GM12891 (cell line): ENCODE measurements around the gene MARK3.
A peak's percentile ranks its signal among the peaks of the same experiment; 100 is the strongest.

Experiments used
- DNase-seq: peaks from one replicate; pipeline ENCODE4 v3.0.0; 2011; ENCODE audit warnings: low spot score; ENCODE audit not compliant: insufficient read length
- FAIRE-seq: peaks from 2 replicates; lab custom pipeline; 2011; peaks lifted over from hg19 to GRCh38; lab: Jason Lieb, UNC
- PAX5 ChIP-seq: IDR thresholded peaks from 2 replicates; pipeline ENCODE4 v1.6.1; 2011; ENCODE audit warnings: low read length, moderate library complexity, mild to moderate bottlenecking; ENCODE audit not compliant: insufficient read depth, severe bottlenecking
- POLR2A ChIP-seq: IDR thresholded peaks from 2 replicates; pipeline ENCODE4 v1.6.1; 2011; ENCODE audit warnings: low read depth, low read length, control low read depth
- POLR2AphosphoS5 ChIP-seq: IDR thresholded peaks from 2 replicates; pipeline ENCODE4 v1.6.1; 2011; ENCODE audit warnings: low read depth, low read length, control low read depth
- POU2F2 ChIP-seq: IDR thresholded peaks from 2 replicates; pipeline ENCODE4 v1.6.1; 2011; ENCODE audit warnings: low read depth, mild to moderate bottlenecking, control low read depth, low read length, moderate library complexity
- SPI1 ChIP-seq: IDR thresholded peaks from 2 replicates; pipeline ENCODE4 v1.6.1; 2011; ENCODE audit warnings: low read depth, low read length, control low read depth
- TAF1 ChIP-seq: IDR thresholded peaks from 2 replicates; pipeline ENCODE4 v1.6.1; 2011; ENCODE audit warnings: low read depth, low read length, control low read depth

MARK3 gene

DNA sequence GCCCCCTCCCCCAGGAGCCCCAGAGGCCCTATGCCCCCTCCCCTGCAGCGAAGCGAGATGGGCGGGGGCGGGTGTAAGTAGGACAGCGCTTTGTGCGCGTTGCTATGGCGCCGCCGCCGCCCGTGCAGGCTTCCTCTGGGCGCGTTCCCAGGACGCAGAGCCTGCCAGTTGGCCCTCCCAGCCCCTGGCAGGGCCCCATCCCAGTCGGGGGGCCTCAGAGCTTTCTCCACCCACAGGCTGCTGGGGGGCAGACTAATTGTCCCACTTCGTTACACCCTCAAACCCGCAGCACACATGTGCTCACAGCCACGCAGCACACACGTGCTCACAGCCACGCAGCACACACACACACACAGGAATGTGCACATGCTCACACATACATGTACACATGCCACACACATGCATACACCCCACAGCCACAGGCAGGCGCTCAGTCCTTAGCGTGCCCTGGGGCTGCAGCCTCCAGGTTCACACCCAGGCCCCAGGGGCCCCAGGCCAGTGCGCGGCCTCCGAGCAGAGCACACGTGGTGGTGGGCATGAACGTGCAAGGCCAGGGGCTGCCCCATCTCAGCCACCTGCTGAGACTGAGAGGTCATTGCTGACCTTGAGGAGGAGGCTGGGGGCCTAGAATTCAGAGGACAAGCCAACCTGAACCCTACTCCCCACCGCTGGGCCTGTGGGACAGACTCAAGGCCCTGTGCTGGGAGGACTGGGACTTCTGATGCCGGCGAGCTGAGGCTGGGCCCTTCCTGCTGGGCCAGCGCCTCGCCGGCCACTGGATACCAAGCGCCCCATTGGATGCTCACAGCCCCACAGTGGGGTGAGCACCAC is 159.4 kb downstream of the MARK3 start:
- DNase-seq (no peak), FAIRE-seq (no peak)
- TF ChIP-seq POU2F2 (no peak), SPI1 (no peak), POLR2A (no peak), TAF1 (no peak), POLR2AphosphoS5 (no peak), PAX5 (no peak)

DNA sequence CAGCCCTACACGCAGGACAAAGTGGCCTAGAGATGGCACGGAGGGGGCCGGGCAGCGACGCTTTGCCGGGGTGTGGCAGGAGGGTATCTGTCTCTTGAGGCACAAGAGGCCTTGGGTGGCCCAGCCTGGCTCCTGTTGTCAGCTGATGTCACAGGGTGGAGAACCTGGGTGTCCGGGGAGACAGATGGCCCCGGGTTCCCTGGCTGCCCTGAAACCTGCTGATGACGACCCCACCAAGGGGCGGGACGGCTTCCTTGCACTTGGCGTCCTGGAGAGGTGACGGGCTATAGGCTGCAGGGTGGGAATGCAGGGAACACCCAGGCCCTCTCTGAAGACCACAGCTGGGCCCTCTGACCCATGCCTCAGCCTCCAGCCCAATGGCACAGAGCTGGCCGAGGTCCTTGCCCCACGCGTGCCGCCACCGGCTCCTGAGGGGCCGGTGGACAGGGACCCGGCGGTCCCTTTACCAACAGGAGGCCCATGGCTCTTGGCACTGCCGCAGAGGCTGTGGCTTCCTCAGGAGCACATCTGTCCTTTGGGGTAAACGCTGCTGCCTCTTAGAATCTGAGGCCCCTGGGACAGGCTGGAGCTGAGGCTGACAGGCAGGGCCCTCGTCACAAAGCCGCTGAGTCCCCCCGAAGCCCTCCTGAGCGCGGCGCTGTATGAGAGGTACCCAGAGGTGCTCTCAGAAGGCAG is 160.2 kb downstream of the MARK3 start:
- DNase-seq (no peak), FAIRE-seq (no peak)
- TF ChIP-seq POLR2AphosphoS5, result no peak
- TF ChIP-seq SPI1, result no peak
- no peak for TF ChIP-seq PAX5
- no peak for TF ChIP-seq POLR2A
- no peak for TF ChIP-seq TAF1
- no peak for TF ChIP-seq POU2F2

DNA sequence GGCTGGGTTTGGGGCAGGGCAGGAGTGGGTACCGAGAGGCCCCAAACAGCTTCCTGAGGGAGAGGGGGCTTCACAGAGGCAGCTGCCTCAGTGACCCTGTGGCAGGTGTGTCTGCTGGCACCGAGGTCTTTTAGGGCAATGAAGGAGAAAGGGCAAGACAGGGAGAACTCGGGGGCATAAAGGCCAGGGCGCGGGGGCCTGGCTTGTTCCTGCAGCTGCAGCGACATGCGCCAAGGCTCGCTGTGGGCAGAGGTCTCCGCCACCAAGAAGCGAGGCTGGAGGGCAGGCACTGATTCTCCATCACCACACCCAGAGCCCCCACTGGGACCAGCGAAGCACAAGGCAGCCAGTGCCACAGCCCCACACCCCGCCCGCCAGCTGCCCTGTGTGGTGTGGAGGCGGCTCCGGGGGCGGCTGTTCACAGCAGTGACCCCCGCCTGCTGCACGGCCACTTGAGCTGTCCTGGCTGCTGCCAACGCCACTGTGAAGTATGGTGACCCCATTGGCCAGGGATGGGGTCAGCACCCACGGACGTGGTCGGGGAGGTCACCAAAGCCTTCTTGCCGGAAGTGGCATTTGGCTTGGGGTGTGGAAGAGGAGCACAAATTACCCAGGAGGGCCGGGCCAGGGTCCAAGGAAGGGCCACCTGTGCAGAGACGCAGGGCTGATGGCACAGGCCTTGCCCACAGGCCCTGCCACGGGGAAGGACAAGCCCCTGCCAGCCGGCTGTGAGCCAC is 160.9 kb downstream of the MARK3 start:
- DNase-seq (no peak), FAIRE-seq (no peak)
- no peak for TF ChIP-seq TAF1
- TF ChIP-seq POLR2AphosphoS5, result no peak
- no peak for TF ChIP-seq SPI1
- no peak for TF ChIP-seq POLR2A
- no peak for TF ChIP-seq POU2F2
- TF ChIP-seq PAX5, result no peak

DNA sequence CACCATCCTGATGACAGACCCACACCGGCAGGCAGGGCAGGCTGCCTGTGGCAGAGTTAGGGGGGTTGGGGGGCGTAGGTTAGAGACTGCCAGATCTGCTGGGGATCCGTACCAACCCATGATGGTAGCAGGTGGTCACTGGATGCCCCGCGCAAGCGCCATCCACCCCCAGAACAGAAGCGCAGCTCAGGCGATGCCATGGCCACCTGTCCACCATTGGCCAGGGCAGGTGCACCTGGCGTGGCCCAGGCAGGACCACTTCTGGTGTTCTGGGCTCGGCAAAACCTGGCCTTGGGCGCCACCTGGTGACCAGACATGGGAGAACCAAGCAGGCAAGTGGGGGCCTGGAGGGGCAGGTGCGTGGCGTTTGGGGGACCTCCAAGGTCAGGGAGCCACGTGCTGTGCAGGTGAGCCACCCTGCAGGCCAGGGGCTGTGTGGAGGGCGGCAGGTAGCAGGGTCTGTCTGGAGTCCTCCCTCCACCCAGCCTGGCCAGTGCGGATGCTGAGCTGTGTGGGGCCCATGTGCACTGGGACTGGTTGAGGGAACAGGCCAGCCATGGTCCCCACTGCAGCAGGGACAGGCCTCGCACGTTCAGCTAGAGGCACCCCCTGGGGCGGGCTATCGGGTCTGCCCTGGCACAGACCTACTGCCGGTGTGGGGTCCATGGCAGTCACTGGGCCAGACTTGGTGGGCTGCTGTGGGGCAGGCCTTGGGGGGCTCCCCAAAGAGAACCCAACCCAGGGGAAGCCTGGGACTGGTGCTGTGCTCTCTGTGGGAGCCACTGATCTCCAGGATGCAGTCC is 161.6 kb downstream of the MARK3 start:
- peak; percentile 94 for FAIRE-seq
- DNase-seq, result peak; percentile 99
- TF ChIP-seq POLR2AphosphoS5 (no peak), SPI1 (no peak), POU2F2 (no peak), POLR2A (no peak), TAF1 (no peak), PAX5 (no peak)

DNA sequence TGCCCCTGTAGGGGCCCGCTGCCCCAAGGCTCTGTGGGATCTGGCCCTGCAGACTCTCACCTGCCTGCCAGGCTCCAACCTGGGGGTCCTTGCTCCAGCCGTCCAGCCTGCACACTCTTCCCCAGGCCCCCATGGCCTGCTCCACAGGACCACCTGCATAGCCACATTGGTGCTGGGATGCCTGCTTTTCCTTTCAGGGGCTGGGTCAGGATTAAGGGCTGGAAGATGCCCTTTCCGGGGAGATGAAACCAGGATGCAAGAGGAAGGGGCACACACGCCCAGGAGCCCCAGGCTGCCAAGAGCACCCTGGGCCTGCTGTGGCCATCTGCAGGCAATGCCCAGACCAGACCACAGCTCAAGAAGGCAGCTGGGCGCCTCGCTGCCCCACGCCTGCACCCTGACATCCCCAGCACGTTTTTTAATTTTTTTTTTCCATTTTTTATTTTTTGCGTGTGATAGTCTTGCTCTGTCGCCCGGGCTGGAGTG is 162.3 kb downstream of the MARK3 start:
- no peak for DNase-seq
- FAIRE-seq, result no peak
- TF ChIP-seq POLR2A (no peak), POLR2AphosphoS5 (no peak), POU2F2 (no peak), SPI1 (no peak)

DNA sequence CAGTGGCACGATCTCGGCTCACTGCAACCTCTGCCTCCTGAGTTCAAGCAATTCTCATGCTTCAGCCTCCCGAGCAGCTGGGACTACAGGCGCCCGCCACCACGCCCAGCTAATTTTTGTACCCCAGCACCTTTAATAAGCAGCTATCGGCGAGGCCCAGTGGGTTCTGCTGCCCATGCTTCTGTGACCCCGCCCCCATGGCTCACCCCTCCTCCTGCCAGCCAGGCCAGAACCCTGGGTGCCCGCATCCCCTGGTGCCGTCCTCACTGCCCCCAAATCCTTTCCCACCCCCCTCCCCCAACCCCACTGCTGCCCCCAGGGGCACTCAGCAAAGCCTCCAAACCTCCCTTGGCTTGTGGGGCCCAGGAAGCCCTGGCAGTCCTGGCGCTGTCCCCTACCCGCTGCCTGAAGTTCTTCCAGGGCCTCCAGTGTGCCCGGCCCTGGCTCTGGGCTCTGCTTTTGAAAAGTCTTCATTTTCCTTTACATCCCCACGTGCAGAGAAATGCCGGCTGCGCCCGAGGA is 162.8 kb downstream of the MARK3 start:
- TF ChIP-seq POU2F2 (no peak), POLR2AphosphoS5 (no peak), TAF1 (no peak), POLR2A (no peak), PAX5 (no peak), SPI1 (no peak)
- FAIRE-seq (no peak), DNase-seq (no peak)

DNA sequence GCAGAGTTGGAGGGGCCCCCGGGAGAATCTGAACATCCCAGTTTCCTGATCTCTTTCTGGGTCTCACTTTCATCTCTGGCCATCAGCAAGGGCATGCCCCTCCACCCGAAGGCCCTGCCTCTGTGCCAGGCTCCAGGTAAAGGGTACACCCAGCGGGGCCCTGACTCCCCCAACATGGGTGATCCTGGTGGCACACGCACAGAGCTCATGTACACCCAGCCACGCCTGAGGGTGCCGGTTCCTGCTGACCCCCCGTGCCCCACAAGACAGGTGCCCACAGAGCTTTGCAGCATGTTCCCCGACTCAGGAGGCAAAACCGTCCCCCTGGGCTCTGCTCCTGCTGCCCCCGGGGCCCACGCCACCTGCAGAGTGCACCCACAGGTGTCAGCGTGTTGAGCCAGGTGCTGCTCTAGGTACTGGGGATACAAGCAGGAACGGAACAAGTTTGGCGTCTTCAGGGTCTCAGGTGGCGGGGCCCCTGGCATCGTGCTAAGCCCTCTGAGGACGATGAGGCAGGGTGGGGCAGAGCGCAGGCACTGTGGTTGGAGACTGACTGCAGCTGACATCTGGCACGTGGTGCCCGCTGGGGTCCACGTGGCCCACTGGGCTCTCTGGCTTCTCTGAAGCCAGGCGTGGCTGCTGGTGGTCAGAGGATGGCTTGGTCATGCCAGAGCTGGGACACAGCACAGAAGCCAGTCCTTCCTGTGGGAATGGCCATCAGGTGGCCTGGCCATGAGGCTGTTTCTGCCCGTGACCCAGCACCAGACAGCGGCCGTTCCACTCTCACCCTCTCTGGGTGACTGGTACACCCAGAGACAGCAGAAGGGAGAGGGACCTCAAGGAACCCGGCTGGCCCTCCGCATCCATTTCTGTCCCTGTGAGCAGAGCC is 163.5 kb downstream of the MARK3 start:
- DNase-seq (no peak), FAIRE-seq (no peak)
- TF ChIP-seq POU2F2 (no peak), SPI1 (no peak), PAX5 (no peak), POLR2AphosphoS5 (no peak), POLR2A (no peak), TAF1 (no peak)
